ENCODE results near the gene ABCC2. TPM values are rescaled to one million over a fixed set of nuclear protein-coding genes. Genes with fewer than 3 reads are reported as not detected.
"Not testable (repeated sequence)": the region's sequence is repeated elsewhere in the genome, so short reads cannot be mapped to it uniquely, and the experiment has no call there.

Gene ABCC2
- polyA plus RNA-seq, 3 donors: 9.2 to 14.3 (median 13.8) TPM

DNA sequence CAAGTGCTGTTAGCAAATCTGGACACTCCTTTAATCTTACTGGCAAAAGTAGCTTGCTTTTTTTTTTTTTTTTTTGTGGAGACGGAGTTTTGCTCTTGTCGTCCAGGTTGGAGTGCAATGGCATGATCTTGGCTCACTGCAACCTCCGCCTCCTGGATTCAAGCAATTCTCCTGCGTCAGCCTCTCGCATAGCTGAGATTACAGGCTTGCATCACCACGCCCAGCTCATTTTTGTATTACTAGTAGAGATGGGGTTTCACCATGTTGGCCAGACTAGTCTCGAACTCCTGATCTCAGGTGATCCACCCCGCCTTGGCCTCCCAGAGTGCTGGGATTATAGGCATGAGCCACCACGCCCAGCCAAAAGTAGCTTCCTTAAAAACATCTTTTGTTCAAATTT, 112.6 kb downstream of the ABCC2 start:
- DNase-seq: not testable (repeated sequence)

DNA sequence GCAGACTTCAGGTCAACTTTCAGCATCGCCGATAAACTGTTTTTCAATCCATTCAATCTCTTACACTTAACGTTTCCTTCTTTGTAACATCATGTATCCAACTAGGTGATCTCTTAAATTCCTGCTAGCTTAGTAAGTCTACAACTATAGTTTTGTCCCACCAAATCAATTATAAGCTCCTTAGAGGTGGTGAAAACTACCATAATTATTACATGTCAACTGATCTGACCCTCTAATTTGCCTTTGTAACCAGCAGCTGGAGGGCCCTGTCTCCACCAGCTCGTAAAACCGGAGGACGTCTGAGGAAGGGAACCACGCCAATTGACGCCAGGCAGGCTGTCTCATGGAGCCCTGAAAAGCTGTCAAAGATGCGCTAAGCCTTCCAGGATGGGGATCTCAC, 113.4 kb downstream of the ABCC2 start:
- no peak for DNase-seq

Other genes starting within 250 kb of the ABCC2 start
- gene NKX2-3, start 249.7 kb upstream of the ABCC2 start, polyA plus RNA-seq (ENCODE audit: insufficient read length in 3 of 3): not detected
- 10 to 100 TPM; 37.0 to 52.8 (median 43.2) TPM for gene SLC25A28, start 162.2 kb upstream of the ABCC2 start, polyA plus RNA-seq (ENCODE audit: insufficient read length in 3 of 3)
- 10 to 100 TPM; 18.9 to 22.2 (median 20.9) TPM for gene ENTPD7, start 123.1 kb upstream of the ABCC2 start, polyA plus RNA-seq (ENCODE audit: insufficient read length in 3 of 3)
- gene COX15, start 50.5 kb upstream of the ABCC2 start, polyA plus RNA-seq (ENCODE audit: insufficient read length in 3 of 3): 10 to 100 TPM; 43.0 to 62.7 (median 59.8) TPM
- 10 to 100 TPM; 23.6 to 28.6 (median 25.2) TPM for gene CUTC, start 50.4 kb upstream of the ABCC2 start, polyA plus RNA-seq (ENCODE audit: insufficient read length in 3 of 3)
- gene DNMBP, start 227.3 kb downstream of the ABCC2 start, polyA plus RNA-seq (ENCODE audit: insufficient read length in 3 of 3): 10 to 100 TPM; 32.7 to 43.6 (median 35.4) TPM